NCI-H146 (cell line): ENCODE data around the gene RARRES2.

ENCODE experiments used
- DNase-seq: peaks from one replicate; lab custom pipeline; 2025; lab: John Stamatoyannopoulos, UW

Gene RARRES2

GRCh38 chr7:150337659-150338081 lies 3.8 kb downstream of the RARRES2 start:
- no peak for DNase-seq

- DNase-seq, result no peak
Observed at GRCh38 chr7:150337179-150337578, 4.2 kb downstream of the RARRES2 start.

- no peak for DNase-seq
Observed at GRCh38 chr7:150336746-150337145, 4.7 kb downstream of the RARRES2 start.

- no peak for DNase-seq
Observed at GRCh38 chr7:150335774-150336112, 5.7 kb downstream of the RARRES2 start.

- DNase-seq, result no peak
Observed at GRCh38 chr7:150335108-150335773, 6.2 kb downstream of the RARRES2 start.

GRCh38 chr7:150334108-150334507 lies 7.3 kb downstream of the RARRES2 start:
- no peak for DNase-seq

GRCh38 chr7:150333659-150334058 lies 7.8 kb downstream of the RARRES2 start:
- no peak for DNase-seq

- DNase-seq, result no peak
Observed at GRCh38 chr7:150332852-150333635, 8.4 kb downstream of the RARRES2 start.

- no peak for DNase-seq
Observed at GRCh38 chr7:150330211-150330885, 11.1 kb downstream of the RARRES2 start.

- DNase-seq, result no peak
Observed at GRCh38 chr7:150329331-150330120, 11.9 kb downstream of the RARRES2 start.

GRCh38 chr7:150327308-150327707 lies 14.1 kb downstream of the RARRES2 start:
- DNase-seq, result no peak

- no peak for DNase-seq
Observed at GRCh38 chr7:150326657-150327268, 14.7 kb downstream of the RARRES2 start.

- no peak for DNase-seq
Observed at GRCh38 chr7:150325901-150326300, 15.5 kb downstream of the RARRES2 start.

- DNase-seq, result no peak
Observed at GRCh38 chr7:150325110-150325611, 16.3 kb downstream of the RARRES2 start.

GRCh38 chr7:150324373-150324961 lies 17.0 kb downstream of the RARRES2 start:
- no peak for DNase-seq

GRCh38 chr7:150323682-150324372 lies 17.6 kb downstream of the RARRES2 start:
- DNase-seq, result peak; percentile 31

- peak; percentile 94 for DNase-seq
Observed at GRCh38 chr7:150322833-150323681, 18.4 kb downstream of the RARRES2 start, which contains the start of the genes ACTR3C and LRRC61. ACTR3C (minus strand) TSS chr7:150323545; CDS start chr7:150295296, 28,249 bp downstream. LRRC61 (plus strand) TSS chr7:150323355; CDS start chr7:150336862, 13,507 bp downstream.

- DNase-seq, result peak; percentile 33
Observed at GRCh38 chr7:150322114-150322832, 19.2 kb downstream of the RARRES2 start.

GRCh38 chr7:150321788-150322113 lies 19.7 kb downstream of the RARRES2 start:
- no peak for DNase-seq
